ENCODE results near the gene MRGPRG. TPM values are rescaled to one million over a fixed set of nuclear protein-coding genes. Genes with fewer than 3 reads are reported as not detected.

MRGPRG gene
- total RNA-seq, 1 experiment from 2014 or later, result not detected

DNA sequence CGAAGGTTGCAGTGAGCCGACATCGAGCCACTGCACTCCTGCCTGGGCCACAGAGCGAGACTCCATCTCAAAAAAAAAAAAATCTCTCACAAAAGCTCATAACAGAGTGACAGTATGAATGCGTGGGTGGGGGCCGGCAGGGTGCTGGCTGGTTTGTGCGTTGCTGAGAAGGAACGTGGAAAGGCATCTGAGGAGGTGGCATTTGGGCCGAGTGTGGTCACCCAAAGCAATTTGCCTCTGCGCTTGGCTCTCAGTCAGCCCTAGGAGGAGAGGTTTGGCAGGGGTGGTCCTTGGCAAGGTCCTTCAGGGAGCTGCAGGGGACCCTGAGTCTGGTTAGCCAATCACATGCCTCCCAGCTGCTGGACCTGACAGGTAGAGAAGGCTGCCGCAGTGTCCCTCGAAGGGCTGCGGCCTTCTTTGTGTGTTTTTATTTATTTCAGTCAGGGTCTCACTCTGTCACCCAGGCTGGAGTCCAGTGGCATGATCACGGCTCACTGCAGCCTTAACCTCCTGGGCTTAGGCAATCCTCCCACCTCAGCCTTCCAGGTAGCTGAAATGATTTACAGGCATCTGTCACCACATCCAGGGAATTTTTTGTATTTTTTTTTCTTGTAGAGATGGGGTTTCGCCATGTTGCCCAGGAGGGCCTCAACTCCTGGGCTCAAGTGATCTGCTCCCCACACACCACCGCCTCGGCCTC is 30.0 kb downstream of the MRGPRG start:
- DNase-seq (ENCODE audit: low read depth), result no peak
- in situ Hi-C loops (cut with HindIII; ENCODE audit: low pct_unique_long_range_greater_than_20kb, low sequenced_read_pairs), result no loop called here

DNA sequence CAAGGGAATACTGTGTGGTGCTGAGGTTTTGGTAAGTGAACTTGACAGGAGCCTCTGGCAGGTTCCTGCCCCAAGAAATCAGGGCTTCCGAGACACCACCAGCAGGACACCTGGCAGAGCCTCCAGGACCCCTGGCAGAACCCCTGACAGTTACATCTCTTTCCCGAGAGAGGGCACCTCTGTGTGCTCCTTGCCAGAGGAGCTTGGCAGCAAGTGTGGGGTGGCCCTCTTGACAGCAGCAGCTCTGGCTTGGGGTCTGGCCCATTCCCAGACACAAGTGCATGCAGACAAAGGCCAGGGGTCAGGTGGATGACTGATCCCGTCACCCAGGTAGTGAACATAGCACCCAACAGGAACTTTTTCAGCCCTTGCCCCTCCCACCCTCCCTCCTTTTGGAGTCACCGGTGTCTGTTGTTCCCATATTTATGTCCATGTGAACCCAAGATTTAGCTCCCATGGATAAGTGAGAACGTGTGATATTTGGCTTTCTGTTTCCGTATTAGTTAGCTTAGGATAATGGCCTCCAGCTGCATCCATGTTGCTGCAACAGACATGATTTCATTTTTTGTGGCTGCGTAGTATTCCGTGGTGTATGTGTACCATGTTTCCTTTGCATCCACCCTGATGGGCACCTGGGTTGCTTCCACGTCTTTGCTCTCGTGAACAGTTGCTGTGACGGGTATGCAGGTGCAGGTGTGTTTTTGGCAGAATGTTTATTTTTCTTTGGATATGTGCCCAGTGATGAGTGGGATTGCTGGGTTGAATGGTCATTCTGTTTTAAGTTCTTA is 32.3 kb downstream of the MRGPRG start:
- DNase-seq (ENCODE audit: low read depth), result no peak
- in situ Hi-C loops (cut with HindIII; ENCODE audit: low pct_unique_long_range_greater_than_20kb, low sequenced_read_pairs), result no loop called here

DNA sequence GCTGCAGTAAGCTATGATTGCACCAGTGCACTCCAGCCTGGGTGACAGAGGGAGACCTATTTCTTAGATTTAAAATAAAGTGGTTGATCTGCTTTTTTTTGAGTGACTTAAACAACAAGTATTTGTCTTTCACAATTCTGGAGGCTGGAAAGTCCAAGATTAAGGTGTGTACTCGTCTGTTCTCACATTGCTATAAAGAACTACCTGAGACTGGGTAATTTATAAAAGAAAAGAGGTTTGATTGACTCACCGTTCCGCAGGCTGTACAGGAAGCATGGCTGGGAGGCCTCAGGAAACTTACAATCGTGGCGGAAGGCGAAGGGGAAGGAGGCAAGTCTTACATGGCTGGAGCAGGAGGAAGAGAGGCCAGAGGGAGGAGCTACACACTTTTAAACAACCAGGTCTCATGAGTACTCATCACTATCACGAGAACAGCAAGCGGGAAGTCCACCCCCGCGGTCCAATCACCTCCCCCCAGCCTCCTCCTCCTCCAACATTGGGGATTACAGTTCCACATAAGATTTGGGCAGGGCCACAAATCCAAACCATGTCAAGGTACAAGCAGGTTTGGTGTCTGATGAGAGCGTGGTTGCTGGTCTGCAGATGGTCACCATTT is 33.8 kb downstream of the MRGPRG start:
- in situ Hi-C loops (cut with HindIII; ENCODE audit: low pct_unique_long_range_greater_than_20kb, low sequenced_read_pairs), result no loop called here
- DNase-seq (ENCODE audit: low read depth), result no peak

DNA sequence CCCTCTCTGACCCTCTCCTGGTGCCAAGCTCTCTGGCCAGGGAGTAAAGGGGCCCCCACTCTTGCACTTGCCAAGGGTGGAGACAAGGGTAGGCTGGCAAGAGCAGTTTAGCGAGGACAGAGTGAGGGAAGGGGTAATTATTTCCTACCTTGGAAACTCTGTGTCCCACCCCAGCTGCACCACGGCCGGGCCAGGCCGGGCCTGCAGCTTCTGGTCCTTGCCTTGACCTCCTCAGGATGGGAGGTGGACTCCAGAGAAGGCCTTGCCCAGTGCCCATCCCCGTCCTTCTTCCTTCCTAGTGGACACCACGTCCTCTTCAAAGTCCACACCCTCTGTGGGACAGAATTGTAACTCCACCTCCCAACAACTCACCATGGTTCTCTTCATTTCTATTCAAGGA is 35.1 kb downstream of the MRGPRG start:
- DNase-seq (ENCODE audit: low read depth), result no peak
- in situ Hi-C loops (cut with HindIII; ENCODE audit: low pct_unique_long_range_greater_than_20kb, low sequenced_read_pairs), result no loop called here

DNA sequence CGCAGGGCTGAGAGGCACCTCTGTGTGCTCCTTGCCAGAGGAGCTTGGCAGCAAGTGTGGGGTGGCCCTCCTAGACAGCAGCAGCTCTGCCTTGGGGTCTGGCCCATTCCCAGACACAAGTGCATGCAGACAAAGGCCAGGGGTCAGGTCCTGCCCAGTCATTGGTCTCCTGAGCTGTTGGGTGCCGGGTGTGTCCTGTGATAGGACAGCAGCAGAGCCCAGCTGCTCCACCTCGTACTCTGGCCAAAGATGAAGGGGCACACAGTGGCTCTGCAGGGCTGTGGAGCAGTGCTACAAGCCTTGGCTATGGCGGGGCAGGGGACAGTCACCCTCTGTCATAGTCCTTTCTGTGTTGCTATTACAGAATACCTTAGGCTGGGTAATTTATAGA is 36.2 kb downstream of the MRGPRG start:
- in situ Hi-C loops (cut with HindIII; ENCODE audit: low pct_unique_long_range_greater_than_20kb, low sequenced_read_pairs), result no loop called here
- DNase-seq (ENCODE audit: low read depth), result no peak

DNA sequence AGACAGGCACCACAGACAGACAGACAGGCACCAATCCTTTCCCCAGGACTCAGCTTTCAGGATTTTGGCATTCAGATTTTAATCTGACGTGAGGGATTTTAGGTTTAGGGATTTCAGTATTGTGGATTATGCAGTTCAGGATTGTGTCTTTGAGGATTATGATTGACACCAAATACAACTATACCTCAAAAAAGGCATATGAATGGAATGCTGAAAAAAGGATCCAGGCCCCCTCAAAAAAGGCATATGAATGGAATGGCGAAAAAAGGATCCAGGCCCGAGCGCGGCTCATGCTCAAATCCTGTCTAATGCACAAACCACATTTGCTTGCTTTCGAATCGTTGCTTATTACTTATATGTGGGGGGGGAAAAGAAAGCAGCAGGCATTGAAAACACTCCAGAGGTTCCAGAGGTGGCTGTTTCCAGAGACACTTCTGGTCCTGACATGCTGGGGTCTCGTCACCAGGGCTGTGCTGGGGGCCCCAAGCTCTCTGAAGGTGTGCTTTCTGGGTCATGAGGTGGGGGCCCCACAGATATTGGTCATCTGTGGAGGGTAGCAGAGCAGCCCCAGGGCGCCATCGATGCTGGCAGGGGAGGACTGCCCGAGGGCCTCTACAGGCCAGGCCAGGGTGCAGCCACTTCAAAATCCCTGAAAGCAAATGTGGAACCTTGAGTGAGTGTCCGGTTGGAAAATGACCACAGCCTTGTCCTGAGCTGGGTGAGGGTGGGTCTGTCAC is 36.7 kb downstream of the MRGPRG start:
- in situ Hi-C loops (cut with HindIII; ENCODE audit: low pct_unique_long_range_greater_than_20kb, low sequenced_read_pairs), result no loop called here

DNA sequence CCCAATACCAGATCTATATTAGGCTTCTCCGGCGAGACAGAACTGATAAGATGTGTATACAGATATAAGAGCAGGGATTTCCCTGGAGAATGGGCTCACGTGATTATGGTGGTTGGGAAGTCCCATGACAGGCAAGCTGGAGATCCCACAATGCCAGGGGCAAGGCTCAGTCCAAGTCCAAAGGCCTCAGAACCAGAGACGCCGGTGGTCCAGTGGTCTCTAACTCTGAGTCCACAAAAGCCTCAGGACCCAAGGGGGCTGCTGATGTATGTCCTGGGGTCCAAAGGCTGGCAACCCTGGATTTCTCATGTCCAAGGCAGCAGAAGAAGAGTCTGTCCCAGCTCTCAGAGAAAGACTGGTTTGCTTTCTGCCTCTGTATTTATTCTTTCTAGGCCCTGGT is 37.7 kb downstream of the MRGPRG start:
- in situ Hi-C loops (cut with HindIII; ENCODE audit: low pct_unique_long_range_greater_than_20kb, low sequenced_read_pairs), result no loop called here
- no peak for DNase-seq (ENCODE audit: low read depth)

More for the DNA sequence above, 36.7 kb downstream of the MRGPRG start:
- no peak for DNase-seq (ENCODE audit: low read depth)

DNA sequence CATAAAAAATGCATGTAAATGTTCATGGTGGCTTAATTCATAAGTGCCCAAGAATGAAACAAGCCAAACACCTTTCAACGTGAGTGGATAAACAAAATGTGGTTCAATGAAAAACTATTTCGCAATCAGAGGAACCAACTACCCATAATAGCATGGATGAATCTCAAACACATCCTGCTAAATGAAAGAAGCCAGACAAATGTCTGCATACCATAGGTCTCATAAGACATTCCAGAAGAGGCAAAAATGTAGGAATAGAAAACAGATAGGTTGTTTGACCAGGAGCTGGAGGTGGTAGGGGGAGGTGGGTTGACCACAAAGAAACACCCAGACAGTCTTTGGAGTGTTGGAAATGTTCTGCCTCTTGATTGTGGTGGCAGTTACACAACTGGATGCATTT is 40.3 kb downstream of the MRGPRG start:
- in situ Hi-C loops (cut with HindIII; ENCODE audit: low pct_unique_long_range_greater_than_20kb, low sequenced_read_pairs), result no loop called here

DNA sequence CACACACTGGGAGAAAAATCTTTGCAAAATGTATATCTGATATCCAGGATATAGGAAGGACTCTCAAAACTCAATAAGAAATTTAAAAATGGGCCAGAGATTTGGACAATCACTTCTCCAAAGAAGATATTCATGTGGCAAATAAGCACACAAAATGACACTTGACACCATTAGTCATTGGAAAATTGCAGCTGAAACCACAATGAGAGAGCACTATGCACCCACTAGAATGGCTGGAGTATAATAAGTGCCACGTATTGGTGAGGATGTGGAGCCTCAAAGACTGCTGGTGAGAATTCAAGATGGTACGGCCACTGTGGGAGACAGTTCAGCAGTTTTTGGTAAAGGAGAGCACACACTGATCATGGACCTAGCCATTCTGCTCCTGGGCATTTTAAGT is 40.7 kb downstream of the MRGPRG start:
- in situ Hi-C loops (cut with HindIII; ENCODE audit: low pct_unique_long_range_greater_than_20kb, low sequenced_read_pairs), result no loop called here
- no peak for DNase-seq (ENCODE audit: low read depth)

More for the DNA sequence above, 40.3 kb downstream of the MRGPRG start:
- DNase-seq (ENCODE audit: low read depth), result no peak

DNA sequence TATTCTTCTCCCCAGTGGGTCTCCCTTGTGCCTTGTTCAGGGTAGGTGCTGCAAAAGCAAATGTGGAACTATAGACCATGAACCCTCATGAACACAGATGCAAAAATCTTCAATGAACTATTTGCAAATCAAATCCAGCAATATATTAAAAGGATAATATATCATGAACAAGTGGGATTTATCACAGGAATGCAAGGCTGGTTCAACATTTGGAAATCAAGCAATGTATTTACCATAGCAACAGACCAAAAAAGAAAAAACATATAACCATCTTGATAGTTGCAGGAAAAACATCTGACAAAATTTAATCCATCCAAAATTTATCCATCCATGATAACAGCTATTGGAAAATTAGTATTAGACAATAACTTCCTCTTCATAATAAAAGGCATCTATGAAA is 42.1 kb downstream of the MRGPRG start:
- DNase-seq (ENCODE audit: low read depth), result no peak
- in situ Hi-C loops (cut with HindIII; ENCODE audit: low pct_unique_long_range_greater_than_20kb, low sequenced_read_pairs), result no loop called here

DNA sequence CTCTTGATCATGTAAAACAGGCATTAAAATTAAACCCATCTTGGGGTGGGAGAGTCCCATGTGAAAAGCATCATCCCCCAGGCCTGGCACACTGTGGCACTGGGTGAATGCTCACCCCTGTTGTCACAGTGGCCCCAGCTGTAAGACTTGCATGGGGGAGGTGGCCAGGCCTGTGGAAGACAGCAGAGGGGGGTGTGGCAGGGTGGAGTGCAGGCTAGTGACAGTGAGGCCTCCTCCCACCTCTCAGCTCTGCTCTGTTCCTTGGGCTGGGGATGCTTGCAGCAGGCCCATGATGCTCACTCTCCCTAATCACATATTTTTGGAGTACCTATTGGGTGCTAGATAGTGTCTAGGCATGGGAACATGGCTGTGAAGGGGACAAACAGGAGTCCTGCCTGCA is 43.4 kb downstream of the MRGPRG start:
- DNase-seq (ENCODE audit: low read depth), result no peak
- in situ Hi-C loops (cut with HindIII; ENCODE audit: low pct_unique_long_range_greater_than_20kb, low sequenced_read_pairs), result no loop called here

DNA sequence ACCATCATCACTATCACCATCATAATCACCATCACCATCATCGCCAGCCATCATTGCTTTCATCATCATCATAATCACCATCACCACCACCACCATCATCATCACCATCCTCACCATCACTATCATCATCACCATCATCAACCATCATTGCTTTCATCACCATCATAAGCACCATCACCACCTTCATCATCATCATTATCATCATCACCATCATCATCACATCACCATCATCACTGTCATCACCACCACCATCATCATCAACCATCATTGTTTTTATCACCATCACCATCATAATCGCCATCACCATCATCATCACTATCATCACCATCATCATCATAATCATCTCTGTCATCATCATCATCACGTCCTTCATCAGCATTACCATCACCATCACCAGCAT is 44.2 kb downstream of the MRGPRG start:
- in situ Hi-C loops (cut with HindIII; ENCODE audit: low pct_unique_long_range_greater_than_20kb, low sequenced_read_pairs), result no loop called here
- no peak for DNase-seq (ENCODE audit: low read depth)

DNA sequence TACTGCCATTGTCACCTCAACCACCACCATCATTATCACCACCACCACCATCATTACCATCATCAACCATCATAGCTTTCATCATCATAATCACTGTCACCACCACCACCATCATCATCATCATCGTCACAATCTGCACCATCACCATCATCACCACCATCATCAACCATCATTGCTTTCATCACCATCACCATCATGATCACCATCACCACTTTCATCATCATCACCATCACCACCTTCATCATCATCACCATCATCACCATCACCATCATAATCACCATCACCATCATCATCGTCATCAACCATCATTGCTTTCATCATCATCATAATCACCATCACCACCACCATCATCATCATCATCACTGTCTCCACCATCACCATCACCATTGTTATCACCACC is 44.8 kb downstream of the MRGPRG start:
- in situ Hi-C loops (cut with HindIII; ENCODE audit: low pct_unique_long_range_greater_than_20kb, low sequenced_read_pairs), result no loop called here
- no peak for DNase-seq (ENCODE audit: low read depth)

DNA sequence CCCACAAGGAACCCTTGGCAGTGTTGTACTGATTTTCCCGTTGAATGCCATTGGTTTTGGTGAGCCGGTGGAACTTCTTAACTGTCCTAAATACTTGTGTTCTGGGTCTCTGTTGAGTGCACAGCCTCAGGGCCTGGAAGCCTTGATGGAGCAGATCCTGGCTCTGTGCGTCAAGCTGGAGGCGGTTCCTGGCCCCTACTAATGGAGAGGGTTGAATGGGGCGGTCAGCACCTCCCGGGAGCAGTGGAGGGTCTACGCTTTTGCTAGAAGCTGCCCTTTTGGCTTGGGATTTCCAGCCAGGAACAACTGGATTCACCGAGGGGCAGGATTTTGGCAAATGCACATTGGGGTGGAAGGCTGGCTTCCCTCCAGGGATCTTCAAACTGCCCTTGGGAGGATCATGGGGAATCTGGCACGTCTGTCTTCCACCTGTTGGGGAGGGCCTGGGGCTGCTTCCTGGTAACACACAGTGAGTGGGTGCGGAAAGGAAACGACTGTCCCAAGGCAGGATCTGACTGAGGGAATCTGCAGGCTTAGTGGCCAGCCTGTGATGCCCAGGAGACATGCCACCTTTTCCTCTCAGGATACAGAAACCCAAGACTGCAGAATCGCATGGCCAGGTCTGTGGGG is 46.6 kb downstream of the MRGPRG start:
- in situ Hi-C loops (cut with HindIII; ENCODE audit: low pct_unique_long_range_greater_than_20kb, low sequenced_read_pairs), result no loop called here

DNA sequence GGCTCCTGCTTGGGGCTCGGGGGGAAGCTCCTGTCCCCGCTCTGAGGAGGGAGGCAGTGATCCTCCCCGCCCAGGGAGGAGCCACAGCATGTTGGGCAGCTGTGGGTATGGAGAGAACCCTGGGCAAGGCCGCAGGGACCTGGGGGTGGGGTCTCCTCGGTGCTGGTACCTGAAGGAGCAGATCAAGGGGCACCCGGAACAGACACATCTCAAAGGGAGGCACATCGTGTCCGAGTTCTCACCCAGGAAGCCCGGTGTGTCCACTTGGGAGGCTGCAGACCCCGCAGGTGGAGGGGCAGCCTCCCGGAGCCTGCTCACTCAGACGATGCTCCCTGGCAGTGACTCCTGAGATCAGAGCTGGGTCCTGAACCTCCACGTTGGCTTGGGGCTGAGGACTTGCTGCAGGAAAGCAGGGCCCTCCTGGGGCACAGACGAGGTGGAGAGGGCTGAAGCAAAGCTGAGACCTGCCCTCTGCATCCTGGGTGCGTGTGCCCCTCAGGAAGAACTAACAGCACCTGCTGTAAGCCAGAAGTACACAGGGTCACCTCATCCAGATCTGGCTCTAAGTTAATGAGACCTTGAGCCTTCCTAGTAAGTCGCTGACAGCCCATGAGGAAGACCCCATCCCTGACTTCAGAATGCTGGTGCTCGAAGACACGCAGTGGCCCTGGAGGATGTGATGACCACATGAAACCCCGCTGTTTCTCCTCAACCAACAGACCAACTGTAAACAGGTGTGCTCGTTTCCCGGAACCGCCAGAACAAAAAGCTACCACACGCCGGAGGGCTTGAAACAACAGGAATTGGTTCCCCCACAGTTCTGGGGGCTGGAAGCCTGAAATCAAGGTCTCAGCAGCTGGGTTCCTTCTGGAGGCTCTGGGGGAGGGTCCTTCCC is 47.6 kb downstream of the MRGPRG start:
- in situ Hi-C loops (cut with HindIII; ENCODE audit: low pct_unique_long_range_greater_than_20kb, low sequenced_read_pairs), result no loop called here
- no peak for DNase-seq (ENCODE audit: low read depth)

More for the DNA sequence above, 46.6 kb downstream of the MRGPRG start:
- DNase-seq (ENCODE audit: low read depth), result no peak

DNA sequence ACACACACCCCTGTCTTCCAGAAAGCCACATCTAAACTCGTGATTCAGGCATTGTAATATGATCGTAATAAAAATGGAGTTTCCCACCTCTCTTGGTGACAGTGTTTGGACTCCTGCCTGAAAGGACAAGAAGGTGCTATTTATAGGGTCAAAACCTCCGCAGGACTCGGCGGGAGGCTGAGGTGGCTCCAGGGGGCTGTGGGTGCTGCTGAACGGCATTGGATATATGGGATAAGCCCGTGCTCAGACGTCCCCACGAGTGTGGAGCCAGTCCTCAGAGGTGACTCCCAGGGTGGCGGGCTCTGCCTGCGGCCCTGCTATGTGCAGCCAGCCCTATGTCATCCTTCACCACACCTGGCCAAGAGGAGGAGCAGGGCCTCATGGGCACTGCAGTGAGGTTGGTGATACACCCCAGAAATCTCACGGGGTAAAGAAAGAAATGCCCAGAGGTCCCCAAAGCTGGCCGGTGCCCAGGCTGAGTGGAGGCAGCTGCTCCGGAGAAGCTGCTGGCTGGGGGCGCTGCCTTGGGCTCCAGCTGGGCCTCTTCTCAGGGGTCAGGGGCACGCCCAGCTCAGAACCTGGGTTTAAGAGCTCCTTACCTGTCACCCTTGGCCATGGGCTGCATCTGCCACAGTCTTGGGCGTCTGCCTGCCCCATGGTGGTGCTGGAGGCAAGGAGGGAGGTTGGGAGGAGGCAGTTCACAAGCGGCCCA is 48.4 kb downstream of the MRGPRG start:
- no peak for DNase-seq (ENCODE audit: low read depth)
- in situ Hi-C loops (cut with HindIII; ENCODE audit: low pct_unique_long_range_greater_than_20kb, low sequenced_read_pairs), result no loop called here
